Panc1 (cell line): ENCODE measurements around the gene CCDC127. TPM values are rescaled to one million over a fixed set of nuclear protein-coding genes. Genes with fewer than 3 reads are reported as not detected.

ENCODE experiments used
- ATAC-seq: fragments of 200-7000 bp; cut with Tn5 transposase; 2 replicates; pipeline ENCODE4 v1.9.1; 2020; ENCODE audit warnings: mild to moderate bottlenecking, moderate library complexity
- BruUV-seq: library from RNA; stranded (reverse); fragments of 400-500 nt; replicated peaks from 2 replicates; lab custom pipeline; 2021; lab: Mats Ljungman, UMichigan
- CTCF ChIA-PET: fragments of 300-600 bp; sonication (Branson Sonifier 250); formaldehyde crosslinking; loops from one replicate; lab custom pipeline; 2022; ENCODE audit warnings: antibody characterized with exemption; lab: Charles Lee
- POLR2A ChIA-PET: fragments of 300-600 bp; sonication (Branson Sonifier 250); formaldehyde crosslinking; loops from one replicate; lab custom pipeline; 2022; ENCODE audit warnings: antibody characterized with exemption; lab: Charles Lee
- DNase-seq: peaks from one replicate; pipeline ENCODE4 v3.0.0-alpha.2; 2010; ENCODE audit warnings: low read depth, low spot score
- H3K27ac ChIP-seq: 2 replicates; pipeline ENCODE4 v1.5.1; 2011; ENCODE audit warnings: mild to moderate bottlenecking, low read length, inconsistent platforms
- H3K27me3 ChIP-seq: fragments of 200-500 bp; sonication (Bioruptor generic); 2 replicates; pipeline ENCODE4 v1.6.0; 2014; ENCODE audit warnings: low read length, inconsistent platforms; ENCODE audit not compliant: control insufficient read depth, insufficient read depth
- H3K36me3 ChIP-seq: fragments of 200-500 bp; sonication (Bioruptor generic); 2 replicates; pipeline ENCODE4 v1.5.1; 2014; ENCODE audit warnings: inconsistent platforms, mild to moderate bottlenecking, low read length, moderate library complexity; ENCODE audit not compliant: control insufficient read depth, insufficient read depth
- H3K4me1 ChIP-seq: 2 replicates; pipeline ENCODE4 v1.5.1; 2011; ENCODE audit warnings: inconsistent platforms, mild to moderate bottlenecking, low read length, moderate library complexity; ENCODE audit not compliant: control insufficient read depth, insufficient read depth
- H3K4me3 ChIP-seq, 2 experiments: 2 replicates each; pipeline ENCODE4 v1.5.1; 2011 to 2012; ENCODE audit warnings: low read depth in 2 of 2, low read length in 2 of 2, mild to moderate bottlenecking in 2 of 2, inconsistent platforms in 1 of 2, moderate library complexity in 1 of 2
- H3K9me3 ChIP-seq: fragments of 200-500 bp; sonication (Bioruptor generic); 2 replicates; pipeline ENCODE4 v1.5.1; 2014; ENCODE audit warnings: low read depth, mild to moderate bottlenecking, inconsistent platforms, low read length, moderate library complexity; ENCODE audit not compliant: control insufficient read depth, insufficient read depth
- CTCF ChIP-seq: fragments of 450-650 bp; IDR thresholded peaks from 2 replicates; pipeline ENCODE4 v1.5.1; 2017; ENCODE audit warnings: mild to moderate bottlenecking
- POLR2AphosphoS5 ChIP-seq: IDR thresholded peaks from 2 replicates; pipeline ENCODE4 v1.6.1; 2012; ENCODE audit warnings: mild to moderate bottlenecking, low read depth, low read length, moderate library complexity
- REST ChIP-seq, 2 experiments: IDR thresholded peaks; 2 replicates each; pipeline ENCODE4 v1.6.1; 2011 to 2012; ENCODE audit warnings: low read depth in 2 of 2, control low read depth in 1 of 2, low read length in 1 of 2, mild to moderate bottlenecking in 1 of 2, moderate library complexity in 1 of 2; ENCODE audit not compliant: insufficient read depth in 1 of 2
- SIN3A ChIP-seq: IDR thresholded peaks from 2 replicates; pipeline ENCODE4 v1.6.1; 2012; ENCODE audit warnings: low read depth, mild to moderate bottlenecking, low read length, moderate library complexity, borderline replicate concordance; ENCODE audit not compliant: insufficient read depth
- TCF7L2 ChIP-seq: IDR thresholded peaks from 2 replicates; pipeline ENCODE4 v1.6.1; 2011; ENCODE audit warnings: mild to moderate bottlenecking, low read depth, low read length, inconsistent platforms
- in situ Hi-C: cut with HindIII; loops from 2 replicates; pipeline ENCODE4 v1.10.0; 2016; ENCODE audit warnings: low sequenced_read_pairs, low pct_unique_long_range_greater_than_20kb
- intact Hi-C: fragments of 100-400 bp; cut with micrococcal nuclease; formaldehyde crosslinking; loops from one replicate; pipeline ENCODE4 v1.10.0; 2022; ENCODE audit not compliant: unreplicated experiment
- total RNA-seq: library from RNA; stranded (reverse); gene quantifications from one replicate; pipeline ENCODE4 v1.2.1, GENCODE V29; 2021; ENCODE audit not compliant: unreplicated experiment

Gene CCDC127
- total RNA-seq, 1 experiment from 2014 or later, result 8.1 TPM

- H3K27ac ChIP-seq, result no peak overlapping the region
- no peaks in the 10 kb centered on the region for H3K27me3 ChIP-seq
Measured at GRCh38 chr5:152077-152476, 65.9 kb downstream of the CCDC127 start.

GRCh38 chr5:150746-151145, 67.2 kb downstream of the CCDC127 start:
- TF ChIP-seq CTCF (no peak), POLR2AphosphoS5 (no peak), REST (IDR thresholded peaks at IDR 0.05; ENCODE audit: insufficient read depth in 1 of 2, low read depth in 2 of 2, low read length in 1 of 2) (no peak), SIN3A (no peak), TCF7L2 (no peak)
- BruUV-seq, result no TSS peak
- ChIA-PET POLR2A (no interaction called here), CTCF (no interaction called here)
- no peaks in the 10 kb centered on the region for H3K36me3 ChIP-seq
- H3K4me1 ChIP-seq, result no peaks in the 10 kb centered on the region; the same call in 1 of the 2 replicates
- H3K27me3 ChIP-seq, result no peaks in the 10 kb centered on the region
- peaks cover 3% of the 10 kb centered on the region; the same call in 1 of the 2 replicates for H3K9me3 ChIP-seq
- DNase-seq, result no peak
- intact Hi-C loops (no loop called here), in situ Hi-C loops (no loop called here)
- no peak overlapping the region for H3K4me3 ChIP-seq
- 0 out of 2 replicates have a peak overlapping the region, but pooled peaks have one; percentile 8 for H3K27ac ChIP-seq
- ATAC-seq, result no peak

More at GRCh38 chr5:152077-152476, 65.9 kb downstream of the CCDC127 start:
- ATAC-seq (no peak), DNase-seq (no peak)
- Histone ChIP-seq H3K4me1 (no peaks in the 10 kb centered on the region; the same call in 1 of the 2 replicates), H3K9me3 (peaks cover 3% of the 10 kb centered on the region; the same call in 1 of the 2 replicates), H3K4me3 (no peak overlapping the region), H3K36me3 (no peaks in the 10 kb centered on the region)
- no peak for TF ChIP-seq TCF7L2
- TF ChIP-seq CTCF, result no peak
- TF ChIP-seq SIN3A, result no peak
- TF ChIP-seq POLR2AphosphoS5, result no peak
- no peak for TF ChIP-seq REST (IDR thresholded peaks at IDR 0.05; ENCODE audit: insufficient read depth in 1 of 2, low read depth in 2 of 2, low read length in 1 of 2)
- intact Hi-C loops, result no loop called here
- in situ Hi-C loops, result no loop called here
- ChIA-PET POLR2A (no interaction called here), CTCF (interaction anchor here (0.6 kb wide), 1 partner anchor 36 kb away, joined by 3 read pairs; no protein-coding TSS in a partner anchor)
- no TSS peak for BruUV-seq
